Ecto neural progenitor cell (in vitro differentiated cells): ENCODE results near the gene ONECUT2.

Experiments
- DNase-seq: peaks from one replicate; pipeline ENCODE4 v3.0.0-alpha.2; 2018; ENCODE audit warnings: low spot score

Gene ONECUT2

GRCh38 chr18:57431467-57432080, 3.6 kb upstream of the ONECUT2 start:
- no peak for DNase-seq

DNA sequence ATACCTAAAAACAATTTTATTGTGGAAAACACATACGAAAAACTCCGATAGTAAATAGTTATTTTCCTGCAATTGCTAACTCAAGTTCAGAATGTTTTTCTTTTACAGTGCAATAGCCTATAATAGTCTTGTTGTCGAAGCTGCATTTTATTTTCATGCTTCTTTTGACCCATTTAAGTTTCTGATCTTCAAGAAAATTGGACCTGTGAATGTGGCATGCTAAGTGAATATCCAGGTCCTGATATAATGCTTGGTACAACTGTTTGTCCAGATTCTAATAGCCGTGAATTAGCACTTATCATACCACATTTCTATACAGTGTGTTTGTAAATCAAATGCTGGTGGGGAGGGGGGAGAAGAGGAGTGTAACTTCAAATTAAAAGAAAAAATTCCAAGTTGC, 3.0 kb upstream of the ONECUT2 start:
- DNase-seq: no peak

DNA sequence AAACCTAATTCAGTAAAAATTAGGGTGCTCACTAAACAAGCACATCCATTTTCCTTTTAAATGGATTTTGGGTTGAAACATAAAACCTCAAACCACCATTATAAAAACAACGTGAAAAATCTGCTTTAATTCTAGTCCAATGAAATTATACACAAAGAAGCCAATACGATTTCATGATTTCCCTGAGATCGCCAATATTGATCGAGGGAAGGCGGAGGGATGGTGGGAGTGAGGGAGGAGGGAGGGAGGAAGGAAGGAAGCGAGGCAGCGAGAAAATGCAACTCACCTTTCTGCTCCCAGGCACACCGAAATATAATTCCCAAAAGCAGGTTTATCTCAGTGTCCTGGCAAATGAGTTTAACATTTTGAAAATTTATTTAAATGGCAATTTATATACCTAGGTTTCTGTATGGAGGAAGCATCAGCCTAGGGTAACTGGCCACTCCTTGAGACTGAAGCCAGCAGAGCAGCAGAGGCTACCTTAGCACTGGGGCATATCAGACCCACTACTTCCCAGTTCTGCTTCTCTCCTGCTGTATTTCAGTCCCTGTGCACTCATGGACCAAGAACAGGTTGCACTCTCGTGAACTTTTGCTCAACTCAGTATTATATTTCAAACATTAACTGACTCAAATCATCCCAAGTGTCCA, 2.3 kb upstream of the ONECUT2 start:
- no peak for DNase-seq

DNA sequence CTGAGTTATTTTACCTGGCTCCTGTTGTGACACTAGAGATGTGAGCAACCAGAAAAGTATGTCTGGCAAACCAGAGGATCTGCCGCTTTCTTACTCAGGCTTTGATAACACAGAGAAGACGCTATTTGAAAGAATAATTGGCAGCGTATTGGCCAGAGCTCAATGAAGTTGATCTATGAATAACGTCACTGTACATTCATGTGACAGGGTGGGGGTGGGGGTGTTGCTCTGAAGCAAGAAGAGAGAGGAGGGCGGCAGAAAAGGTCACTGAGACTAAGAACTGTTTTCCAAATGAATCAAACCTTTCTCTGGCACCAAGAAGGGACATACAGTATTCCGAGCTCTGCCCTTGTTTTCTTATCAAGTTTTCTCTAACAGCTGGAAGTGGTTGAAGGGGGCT, 1.7 kb upstream of the ONECUT2 start:
- DNase-seq: no peak

DNA sequence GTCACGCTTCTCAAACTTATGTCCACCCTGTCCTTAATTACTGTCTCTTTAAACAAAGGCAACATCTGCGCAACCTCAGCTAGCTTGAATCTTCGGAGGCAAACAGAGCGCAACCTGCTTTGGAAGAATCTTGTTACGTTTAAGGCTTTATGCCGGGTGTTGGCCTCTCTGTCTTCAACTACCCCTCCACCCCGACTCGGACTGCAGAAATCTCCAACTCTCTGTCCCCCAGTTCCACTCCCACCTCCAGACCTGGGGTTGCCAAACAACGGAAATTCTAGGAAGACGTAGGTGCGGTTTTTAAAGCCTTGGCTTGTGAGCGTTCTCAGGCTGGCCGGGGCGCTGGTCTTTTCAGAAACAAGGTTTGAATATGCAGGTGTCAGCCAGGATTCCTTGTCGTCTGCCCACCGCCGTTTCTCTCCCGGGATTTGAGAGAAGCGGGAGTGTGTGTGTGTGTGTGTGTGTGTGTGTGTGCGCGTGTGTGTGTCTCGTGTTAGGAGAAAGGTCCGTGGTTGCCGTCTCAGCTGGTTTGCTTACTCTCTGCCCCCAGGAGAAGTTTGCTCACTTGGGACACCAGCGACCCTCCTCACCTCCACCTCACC, 1.1 kb upstream of the ONECUT2 start:
- DNase-seq: peak; percentile 57

GRCh38 chr18:57435846-57436190, 644 bp downstream of the ONECUT2 start:
- peak; percentile 54 for DNase-seq

DNA sequence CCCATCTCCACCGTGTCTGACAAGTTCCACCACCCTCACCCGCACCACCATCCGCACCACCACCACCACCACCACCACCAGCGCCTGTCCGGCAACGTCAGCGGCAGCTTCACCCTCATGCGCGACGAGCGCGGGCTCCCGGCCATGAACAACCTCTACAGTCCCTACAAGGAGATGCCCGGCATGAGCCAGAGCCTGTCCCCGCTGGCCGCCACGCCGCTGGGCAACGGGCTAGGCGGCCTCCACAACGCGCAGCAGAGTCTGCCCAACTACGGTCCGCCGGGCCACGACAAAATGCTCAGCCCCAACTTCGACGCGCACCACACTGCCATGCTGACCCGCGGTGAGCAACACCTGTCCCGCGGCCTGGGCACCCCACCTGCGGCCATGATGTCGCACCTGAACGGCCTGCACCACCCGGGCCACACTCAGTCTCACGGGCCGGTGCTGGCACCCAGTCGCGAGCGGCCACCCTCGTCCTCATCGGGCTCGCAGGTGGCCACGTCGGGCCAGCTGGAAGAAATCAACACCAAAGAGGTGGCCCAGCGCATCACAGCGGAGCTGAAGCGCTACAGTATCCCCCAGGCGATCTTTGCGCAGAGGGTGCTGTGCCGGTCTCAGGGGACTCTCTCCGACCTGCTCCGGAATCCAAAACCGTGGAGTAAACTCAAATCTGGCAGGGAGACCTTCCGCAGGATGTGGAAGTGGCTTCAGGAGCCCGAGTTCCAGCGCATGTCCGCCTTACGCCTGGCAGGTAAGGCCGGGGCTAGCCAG, 1.2 kb downstream of the ONECUT2 start:
- DNase-seq: peak; percentile 61

- DNase-seq: no peak
Observed at GRCh38 chr18:57436965-57437333, 1.8 kb downstream of the ONECUT2 start.

GRCh38 chr18:57437402-57437765, 2.2 kb downstream of the ONECUT2 start:
- no peak for DNase-seq

- DNase-seq: peak; percentile 91
Observed at GRCh38 chr18:57437766-57438671, 2.8 kb downstream of the ONECUT2 start.

DNA sequence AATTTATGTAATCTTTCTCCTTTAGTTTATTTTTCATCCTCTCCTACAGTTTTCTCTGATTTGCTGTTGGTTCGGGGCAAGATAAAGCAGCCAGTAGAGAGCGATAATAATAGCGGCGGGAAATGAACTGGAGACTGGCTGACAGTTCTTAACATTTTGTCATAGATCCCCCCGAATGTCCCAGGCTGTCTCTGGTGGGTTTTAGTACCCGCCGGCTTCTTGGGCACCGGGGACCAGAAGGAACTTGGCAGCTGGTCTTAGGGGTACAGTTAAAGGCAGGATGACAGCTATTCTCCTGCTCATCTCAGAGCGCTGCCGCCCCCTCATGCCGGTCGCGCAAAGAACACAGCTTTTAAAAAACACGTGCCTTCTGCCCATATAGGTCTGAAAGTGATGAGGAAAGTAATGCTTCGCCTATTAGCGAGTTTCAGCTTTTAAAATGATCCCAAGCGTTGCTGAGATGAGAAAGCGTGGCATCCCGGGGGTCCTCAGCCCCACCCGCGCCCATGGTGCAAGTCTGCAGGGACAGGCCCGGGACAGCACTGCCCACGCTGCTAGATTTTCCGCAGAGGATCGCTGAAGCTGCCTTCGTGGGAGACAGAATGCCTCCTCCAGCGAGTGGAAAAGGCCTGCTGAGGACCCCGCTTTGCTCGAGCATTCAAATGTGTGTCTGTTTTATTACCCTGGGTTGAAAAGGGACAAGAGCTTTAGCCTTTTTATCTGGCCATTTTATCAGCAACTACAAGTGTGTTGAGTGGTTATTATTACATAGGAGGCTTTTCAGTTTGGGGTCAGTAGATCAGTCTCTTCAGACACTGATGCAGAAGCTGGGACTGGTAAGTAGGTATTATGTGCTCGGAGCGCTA, 3.8 kb downstream of the ONECUT2 start:
- peak; percentile 50 for DNase-seq

- DNase-seq: peak; percentile 72
Observed at GRCh38 chr18:57439609-57439968, 4.4 kb downstream of the ONECUT2 start.

- DNase-seq: no peak
Observed at GRCh38 chr18:57439985-57440330, 4.8 kb downstream of the ONECUT2 start.

DNA sequence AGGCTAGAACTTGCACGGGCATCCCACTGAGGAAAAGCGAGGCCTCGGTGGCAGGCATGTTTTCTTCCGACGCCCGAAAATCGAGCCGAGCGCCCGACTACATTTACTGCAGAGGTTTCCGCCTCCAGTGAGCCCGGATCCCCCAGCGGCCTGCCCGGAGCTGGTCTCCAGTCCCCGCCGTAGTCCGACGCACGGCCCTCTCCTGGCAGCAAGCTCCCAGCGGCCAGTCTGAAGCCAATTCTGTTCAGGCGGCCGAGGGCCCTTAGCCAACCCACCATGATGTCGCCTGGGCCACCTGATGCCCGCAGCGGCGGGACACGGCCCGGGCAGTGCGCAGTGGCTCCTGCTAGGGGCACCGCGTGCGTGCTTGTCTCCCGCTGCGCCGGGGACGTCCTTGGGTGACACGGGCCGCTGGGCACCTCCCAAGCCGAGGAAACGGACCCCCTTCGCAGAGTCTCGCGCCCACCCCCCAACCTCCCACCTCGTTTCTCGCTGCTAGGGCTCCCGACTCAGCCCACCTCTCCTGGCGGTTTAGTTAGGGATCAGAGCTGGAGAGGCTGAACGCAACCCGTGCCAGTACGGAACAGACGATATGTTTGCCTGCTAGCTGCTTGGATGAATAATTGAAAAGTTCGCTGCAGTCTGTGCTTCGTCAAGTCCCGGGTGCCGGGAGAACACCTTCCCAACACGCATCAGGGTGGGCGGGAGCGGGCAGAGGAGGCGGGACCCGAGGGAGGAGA, 5.3 kb downstream of the ONECUT2 start:
- peak; percentile 67 for DNase-seq

GRCh38 chr18:57441071-57441794, 6.1 kb downstream of the ONECUT2 start:
- DNase-seq: peak; percentile 66

- no peak for DNase-seq
Observed at GRCh38 chr18:57443247-57443646, 8.1 kb downstream of the ONECUT2 start.

DNA sequence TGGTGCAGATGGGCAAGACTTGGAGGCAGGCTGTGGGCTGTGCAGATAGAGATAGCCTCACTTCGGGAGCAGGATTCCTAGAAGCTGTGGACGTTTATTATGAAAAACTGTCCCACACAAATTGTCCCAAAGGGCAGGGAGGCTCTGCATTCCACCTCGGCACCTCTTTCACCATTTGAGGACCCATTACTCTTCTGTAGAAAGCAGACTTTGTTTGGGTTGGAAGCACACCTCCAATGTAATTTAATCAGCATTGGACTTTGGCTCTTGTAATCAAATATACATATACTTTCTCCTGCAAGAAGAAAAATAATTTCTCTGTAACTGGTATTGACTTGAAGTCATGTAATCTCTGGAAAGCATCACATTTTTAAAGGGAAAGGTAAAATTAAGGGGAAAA, 8.5 kb downstream of the ONECUT2 start:
- DNase-seq: no peak

GRCh38 chr18:57444301-57444759, 9.2 kb downstream of the ONECUT2 start:
- DNase-seq: no peak

DNA sequence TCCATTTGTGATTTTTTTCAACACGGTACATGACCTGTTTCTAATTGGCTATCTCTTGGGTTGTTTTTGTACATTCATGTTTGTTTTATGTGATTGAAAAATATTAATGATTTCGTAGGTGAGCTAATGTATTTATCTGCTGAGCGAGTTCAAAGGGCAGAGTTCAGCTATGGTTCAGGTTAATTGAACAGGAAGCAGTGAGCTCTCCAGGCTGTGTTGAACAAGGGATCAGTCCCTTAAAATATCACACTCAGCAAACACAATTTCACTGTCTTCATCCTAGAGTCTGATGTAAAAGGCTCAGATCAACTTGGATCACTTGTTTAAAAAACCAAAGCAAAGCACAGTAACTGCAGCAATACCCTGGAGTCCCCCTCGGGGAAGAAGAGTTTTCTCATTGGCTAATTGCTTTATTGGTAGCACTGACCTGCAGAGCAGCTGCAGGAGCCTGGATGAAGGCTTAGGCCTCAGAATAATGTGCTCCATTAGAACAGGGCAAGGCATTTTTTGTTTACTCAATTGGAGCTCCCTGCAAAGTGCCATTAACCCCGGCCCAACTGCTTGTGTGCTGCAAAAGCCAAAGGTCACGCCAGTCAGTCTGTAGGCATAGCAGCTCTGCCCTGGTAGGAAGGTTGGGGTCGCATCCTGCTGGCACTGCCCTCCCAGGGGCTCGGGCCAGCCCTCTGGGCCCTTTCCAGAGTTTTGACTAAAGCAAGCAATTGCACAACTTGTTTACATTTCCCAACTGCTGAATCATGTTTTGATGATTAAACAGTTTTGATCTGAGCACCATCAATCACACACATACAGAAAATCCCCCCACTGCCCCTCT, 10.5 kb downstream of the ONECUT2 start:
- DNase-seq: no peak
